Lower lobe of right lung (tissue), 2 donors: Measurements from ENCODE around the gene CRYBA2. TPM values are rescaled to one million over a fixed set of nuclear protein-coding genes. Genes with fewer than 3 reads are reported as not detected.

Source experiments
- ATAC-seq, 2 donors: fragments of 200-7000 bp; cut with Tn5 transposase; one replicate each; pipeline ENCODE4 v1.9.1; 2020 to 2022; ENCODE audit warnings: mild to moderate bottlenecking in 2 of 2, moderate library complexity in 2 of 2
- DNase-seq: peaks from one replicate; pipeline ENCODE4 v3.0.0-alpha.2; 2020
- H3K27ac ChIP-seq: fragments of 200-600 bp; one replicate; pipeline ENCODE4 v1.8.0; 2022
- H3K27me3 ChIP-seq: fragments of 200-600 bp; one replicate; pipeline ENCODE4 v1.8.0; 2022; ENCODE audit warnings: low read depth
- H3K36me3 ChIP-seq: fragments of 200-600 bp; one replicate; pipeline ENCODE4 v1.8.0; 2022; ENCODE audit warnings: mild to moderate bottlenecking
- H3K4me1 ChIP-seq: fragments of 200-600 bp; one replicate; pipeline ENCODE4 v1.8.0; 2022
- H3K4me3 ChIP-seq: fragments of 200-600 bp; one replicate; pipeline ENCODE4 v1.8.0; 2022; ENCODE audit warnings: mild to moderate bottlenecking
- H3K9me3 ChIP-seq: fragments of 200-600 bp; one replicate; pipeline ENCODE4 v1.8.0; 2022
- intact Hi-C: fragments of 100-400 bp; cut with DNase I; formaldehyde crosslinking; loops from one replicate; pipeline ENCODE4 v1.11.0; 2022
- total RNA-seq: library from RNA; stranded (reverse); fragmentation: NEBNext Ultra II Directional; extraction: Animal tissue kit (Norgen Biotek cat#: 25700); gene quantifications from one replicate; pipeline ENCODE4 v1.2.1, GENCODE V29; 2021
- TF ChIP-seq, protein P1 (sequence below): fragments of 200-600 bp; IDR thresholded peaks from one replicate; pipeline ENCODE4 v1.8.0; 2022; ENCODE audit warnings: antibody characterized with exemption, mild to moderate bottlenecking
- donor health status: DM: no; HTN: yes; CAD: no; lungs with severe emphysema.

Gene CRYBA2
- total RNA-seq, 1 donor from 2014 or later, result not detected

DNA sequence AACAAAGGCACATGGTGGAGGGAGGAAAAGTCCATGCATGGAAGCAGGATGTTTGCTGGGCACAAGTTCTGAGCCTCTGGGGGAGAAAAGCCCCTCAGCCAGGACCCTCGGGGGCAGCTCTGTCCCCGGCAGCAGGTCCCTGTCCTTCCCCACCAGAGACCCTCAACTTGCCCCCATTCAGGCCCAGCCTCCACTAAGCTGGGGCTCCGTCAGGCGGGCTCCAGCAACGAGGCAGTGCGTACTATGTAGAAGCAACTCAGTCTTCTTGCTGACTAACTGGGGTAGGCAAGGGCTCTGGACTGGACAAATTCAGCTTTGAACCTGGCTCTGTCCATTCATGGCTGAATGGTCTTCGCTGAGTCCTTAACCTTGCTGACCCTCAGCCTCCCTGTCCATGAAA lies 25.1 kb upstream of the CRYBA2 start:
- no peak overlapping the region for H3K27ac ChIP-seq
- ATAC-seq (no peak), DNase-seq (peak; percentile 4)
- no peaks in the 10 kb centered on the region for H3K27me3 ChIP-seq
- no peaks in the 10 kb centered on the region for H3K4me1 ChIP-seq
- no peaks in the 10 kb centered on the region for H3K9me3 ChIP-seq
- no peaks in the 10 kb centered on the region for H3K36me3 ChIP-seq
- intact Hi-C loops, result no loop called here
- no peak overlapping the region for H3K4me3 ChIP-seq
- TF ChIP-seq, protein P1, sequence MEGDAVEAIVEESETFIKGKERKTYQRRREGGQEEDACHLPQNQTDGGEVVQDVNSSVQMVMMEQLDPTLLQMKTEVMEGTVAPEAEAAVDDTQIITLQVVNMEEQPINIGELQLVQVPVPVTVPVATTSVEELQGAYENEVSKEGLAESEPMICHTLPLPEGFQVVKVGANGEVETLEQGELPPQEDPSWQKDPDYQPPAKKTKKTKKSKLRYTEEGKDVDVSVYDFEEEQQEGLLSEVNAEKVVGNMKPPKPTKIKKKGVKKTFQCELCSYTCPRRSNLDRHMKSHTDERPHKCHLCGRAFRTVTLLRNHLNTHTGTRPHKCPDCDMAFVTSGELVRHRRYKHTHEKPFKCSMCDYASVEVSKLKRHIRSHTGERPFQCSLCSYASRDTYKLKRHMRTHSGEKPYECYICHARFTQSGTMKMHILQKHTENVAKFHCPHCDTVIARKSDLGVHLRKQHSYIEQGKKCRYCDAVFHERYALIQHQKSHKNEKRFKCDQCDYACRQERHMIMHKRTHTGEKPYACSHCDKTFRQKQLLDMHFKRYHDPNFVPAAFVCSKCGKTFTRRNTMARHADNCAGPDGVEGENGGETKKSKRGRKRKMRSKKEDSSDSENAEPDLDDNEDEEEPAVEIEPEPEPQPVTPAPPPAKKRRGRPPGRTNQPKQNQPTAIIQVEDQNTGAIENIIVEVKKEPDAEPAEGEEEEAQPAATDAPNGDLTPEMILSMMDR, result no peak

GRCh38 chr2:219017201-219017931 lies 24.1 kb upstream of the CRYBA2 start:
- Histone ChIP-seq H3K36me3 (no peaks in the 10 kb centered on the region), H3K4me1 (no peaks in the 10 kb centered on the region), H3K27ac (no peak overlapping the region), H3K9me3 (no peaks in the 10 kb centered on the region), H3K4me3 (no peak overlapping the region), H3K27me3 (no peaks in the 10 kb centered on the region)
- DNase-seq (peak; percentile 27), ATAC-seq (no peak)
- intact Hi-C loops, result no loop called here
- TF ChIP-seq, protein P1, result no peak

- TF ChIP-seq, protein P1, result no peak
- H3K27me3 ChIP-seq, result no peaks in the 10 kb centered on the region
Measured at GRCh38 chr2:219016721-219017120, 23.5 kb upstream of the CRYBA2 start.

GRCh38 chr2:219010873-219011272 lies 17.7 kb upstream of the CRYBA2 start:
- H3K27ac ChIP-seq, result no peak overlapping the region
- ATAC-seq (no peak), DNase-seq (no peak)
- H3K27me3 ChIP-seq, result peaks cover 5% of the 10 kb centered on the region
- H3K9me3 ChIP-seq, result no peaks in the 10 kb centered on the region
- intact Hi-C loops, result no loop called here
- H3K4me3 ChIP-seq, result no peak overlapping the region
- TF ChIP-seq, protein P1, result no peak
- H3K4me1 ChIP-seq, result no peaks in the 10 kb centered on the region
- no peaks in the 10 kb centered on the region for H3K36me3 ChIP-seq

More at GRCh38 chr2:219016721-219017120, 23.5 kb upstream of the CRYBA2 start:
- no peak overlapping the region for H3K27ac ChIP-seq
- no peaks in the 10 kb centered on the region for H3K36me3 ChIP-seq
- no peak for ATAC-seq
- intact Hi-C loops, result no loop called here
- peak; percentile 20 for DNase-seq
- H3K4me3 ChIP-seq, result no peak overlapping the region
- no peaks in the 10 kb centered on the region for H3K4me1 ChIP-seq
- no peaks in the 10 kb centered on the region for H3K9me3 ChIP-seq

DNA sequence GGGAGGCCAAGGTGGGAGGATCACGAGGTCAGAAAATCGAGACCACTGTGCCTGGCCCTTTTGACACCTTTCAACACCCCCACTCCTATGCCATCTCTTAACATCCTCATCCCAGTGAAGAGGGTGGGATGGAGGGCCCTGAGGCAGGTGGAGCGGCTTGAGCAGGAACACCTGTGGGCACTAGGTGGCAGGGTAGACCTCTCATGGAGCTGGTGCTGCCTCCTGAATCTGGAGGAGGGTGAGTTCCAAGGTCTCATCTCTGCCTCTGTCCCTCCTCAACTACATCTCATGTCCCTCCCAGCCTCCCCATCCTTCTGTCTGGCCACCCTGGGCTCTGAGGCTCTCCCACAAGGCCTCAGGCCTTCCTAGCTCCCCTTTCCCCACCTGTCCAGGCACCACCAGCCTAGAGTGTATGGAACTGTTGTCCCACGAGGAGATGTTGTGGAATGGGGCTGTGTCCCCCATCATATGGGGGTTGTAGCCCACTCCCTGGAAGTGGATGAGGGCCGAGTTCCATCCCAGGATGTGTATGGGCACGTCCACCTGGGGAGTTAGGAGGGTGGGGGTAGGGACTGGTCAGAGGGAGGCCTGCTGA lies 17.0 kb upstream of the CRYBA2 start:
- Histone ChIP-seq H3K4me1 (no peaks in the 10 kb centered on the region), H3K36me3 (no peaks in the 10 kb centered on the region), H3K9me3 (no peaks in the 10 kb centered on the region), H3K27ac (no peak overlapping the region), H3K27me3 (peaks cover 11% of the 10 kb centered on the region), H3K4me3 (no peak overlapping the region)
- ATAC-seq (peak; percentile 55 to 68), DNase-seq (no peak)
- intact Hi-C loops, result no loop called here
- TF ChIP-seq, protein P1, result peak; percentile 26
